Activated naive CD8-positive, alpha-beta T cell treated with anti-CD3 and anti-CD28 coated beads, Interleukin-2, amount 50 U/mL, for 24 hours (primary cell): ENCODE measurements around the gene MXI1.

Experiments
- ATAC-seq: fragments of 150-1000 bp; cut with Tn5 transposase; one replicate; pipeline ENCODE4 v1.10.0; 2021
- DNase-seq: peaks from one replicate; pipeline ENCODE4 v3.0.0; 2021
- H3K27ac Mint-ChIP-seq: one replicate; pipeline ENCODE4 v1.8.0; 2021; ENCODE audit warnings: mild to moderate bottlenecking, mixed read lengths
- H3K27me3 Mint-ChIP-seq: one replicate; pipeline ENCODE4 v1.8.0; 2021; ENCODE audit warnings: mixed read lengths
- H3K36me3 Mint-ChIP-seq: one replicate; pipeline ENCODE4 v1.8.0; 2021; ENCODE audit warnings: low read depth, mixed read lengths
- H3K4me1 Mint-ChIP-seq: one replicate; pipeline ENCODE4 v1.8.0; 2021; ENCODE audit warnings: mixed read lengths
- H3K4me3 Mint-ChIP-seq: one replicate; pipeline ENCODE4 v1.8.0; 2021; ENCODE audit warnings: mild to moderate bottlenecking, moderate library complexity, mixed read lengths
- H3K9me3 Mint-ChIP-seq: one replicate; pipeline ENCODE4 v1.8.0; 2021; ENCODE audit warnings: mixed read lengths

MXI1 gene

GRCh38 chr10:110207011-110207804 lies at the start of gene MXI1:
Gene MXI1 (plus strand): TSS chr10:110207605. CDS start chr10:110207809, 204 bp downstream.
- peak within 1 kb of the TSS; percentile 73 for H3K27ac Mint-ChIP-seq
- ATAC-seq (peak; percentile 29), DNase-seq (peak; percentile 54)
- H3K36me3 Mint-ChIP-seq: no peaks in the 10 kb centered on the region
- peaks cover 33% of the 10 kb centered on the region for H3K27me3 Mint-ChIP-seq
- peaks cover 37% of the 10 kb centered on the region for H3K4me1 Mint-ChIP-seq
- peak within 1 kb of the TSS; percentile 91 for H3K4me3 Mint-ChIP-seq
- H3K9me3 Mint-ChIP-seq: no peaks in the 10 kb centered on the region

DNA sequence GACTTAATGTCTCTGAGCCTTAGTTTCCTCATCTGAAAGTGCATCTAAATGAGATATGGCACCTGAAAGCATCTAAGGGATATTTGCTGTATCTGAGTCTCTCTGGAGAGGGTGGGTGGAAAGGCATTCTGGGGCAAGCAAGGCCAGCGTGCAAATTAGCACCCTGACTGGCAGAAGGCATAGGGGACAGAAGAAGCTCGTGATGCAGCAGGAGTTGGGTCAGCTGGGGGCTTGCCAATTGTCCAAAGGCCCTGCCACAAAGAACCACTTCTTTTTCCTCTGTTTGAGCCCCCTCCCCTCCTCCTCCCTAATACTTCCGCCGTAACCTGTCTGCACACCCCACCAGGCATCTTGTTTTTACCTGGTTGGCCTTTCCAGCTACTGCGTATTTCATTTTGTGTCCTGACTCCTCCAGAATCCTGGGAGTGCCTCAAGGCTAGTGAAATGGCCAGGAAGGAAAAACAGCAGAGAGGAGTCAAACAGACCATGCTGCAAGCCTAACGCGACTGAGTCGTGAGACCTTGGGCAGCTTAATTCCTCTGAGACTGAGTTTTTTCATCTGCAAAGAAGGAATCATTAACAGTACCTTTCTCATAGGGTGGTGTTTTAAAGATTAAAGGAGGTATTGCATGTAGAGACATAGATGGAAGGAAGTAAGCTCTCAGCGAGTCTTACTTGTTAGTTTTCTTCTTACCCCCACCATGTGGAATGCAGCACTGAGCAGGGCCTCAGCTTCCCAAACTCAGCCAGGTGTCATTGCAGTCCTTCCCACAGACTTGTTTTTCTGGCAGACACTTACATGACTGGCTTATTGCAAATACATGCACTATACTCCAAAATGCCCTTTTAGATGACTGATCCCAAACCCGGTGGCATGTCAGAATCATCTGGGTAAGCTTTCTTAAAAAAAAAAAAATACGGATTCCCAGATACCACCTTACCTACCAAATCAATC lies 49.1 kb upstream of the MXI1 start:
- Mint-ChIP-seq H3K4me1 (peaks cover 28% of the 10 kb centered on the region), H3K27me3 (peaks cover 85% of the 10 kb centered on the region), H3K9me3 (no peaks in the 10 kb centered on the region), H3K4me3 (no peak overlapping the region), H3K27ac (no peak overlapping the region), H3K36me3 (peaks cover 2% of the 10 kb centered on the region)
- ATAC-seq (no peak), DNase-seq (no peak)

- H3K4me3 Mint-ChIP-seq: no peak overlapping the region
- H3K9me3 Mint-ChIP-seq: no peaks in the 10 kb centered on the region
- H3K27me3 Mint-ChIP-seq: peaks cover 80% of the 10 kb centered on the region
- H3K27ac Mint-ChIP-seq: no peak overlapping the region
- peaks cover 2% of the 10 kb centered on the region for H3K36me3 Mint-ChIP-seq
- H3K4me1 Mint-ChIP-seq: peaks cover 24% of the 10 kb centered on the region
- ATAC-seq: no peak
- no peak for DNase-seq
Measured at GRCh38 chr10:110160081-110160480, 47.3 kb upstream of the MXI1 start.

DNA sequence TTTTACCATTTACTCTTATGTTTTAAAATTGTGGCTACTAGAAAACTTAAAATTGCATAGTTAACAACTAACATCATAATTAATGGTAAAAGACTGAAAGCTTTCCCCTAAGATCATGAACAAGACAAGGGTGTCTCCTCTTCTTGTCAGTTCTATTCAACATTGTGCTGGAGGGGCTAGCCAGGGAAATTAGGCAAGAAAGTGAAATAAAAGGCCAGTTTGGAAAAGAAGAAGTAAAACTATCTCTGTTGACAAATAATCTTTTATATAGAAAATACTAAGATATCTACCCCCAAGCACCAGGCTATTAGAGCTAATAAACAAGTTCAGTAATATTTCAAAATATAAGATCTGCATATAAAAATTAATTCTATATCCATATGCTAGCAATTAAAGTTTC lies 46.9 kb upstream of the MXI1 start:
- Mint-ChIP-seq H3K36me3 (peaks cover 2% of the 10 kb centered on the region), H3K4me3 (no peak overlapping the region), H3K27ac (no peak overlapping the region), H3K27me3 (peaks cover 82% of the 10 kb centered on the region), H3K9me3 (no peaks in the 10 kb centered on the region), H3K4me1 (peaks cover 28% of the 10 kb centered on the region)
- DNase-seq: no peak
- ATAC-seq: no peak

DNA sequence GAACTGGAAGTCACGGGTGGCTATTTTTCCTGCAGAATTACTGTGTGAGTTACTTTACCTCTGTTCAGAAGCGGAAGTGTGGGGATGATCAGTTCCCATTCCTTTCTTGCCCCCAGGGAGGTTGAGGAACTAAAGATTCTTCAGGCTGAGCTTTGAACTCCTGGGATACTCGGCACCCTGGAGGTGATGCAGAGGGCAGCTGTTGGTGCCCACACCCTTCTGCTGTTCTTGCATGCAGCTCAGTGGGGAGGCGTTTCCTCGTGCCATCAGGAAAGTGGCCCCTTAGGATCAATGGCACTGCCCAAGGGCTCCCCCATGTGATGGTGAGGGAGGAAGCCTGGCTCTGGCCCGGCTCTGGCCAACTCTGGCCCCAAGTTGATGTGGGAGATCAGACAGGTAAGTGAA lies 44.7 kb upstream of the MXI1 start:
- no peak overlapping the region for H3K27ac Mint-ChIP-seq
- ATAC-seq: no peak
- peaks cover 89% of the 10 kb centered on the region for H3K27me3 Mint-ChIP-seq
- no peak for DNase-seq
- H3K4me3 Mint-ChIP-seq: no peak overlapping the region
- H3K36me3 Mint-ChIP-seq: no peaks in the 10 kb centered on the region
- peaks cover 14% of the 10 kb centered on the region for H3K4me1 Mint-ChIP-seq
- no peaks in the 10 kb centered on the region for H3K9me3 Mint-ChIP-seq

GRCh38 chr10:110163192-110163773 lies 44.1 kb upstream of the MXI1 start:
- peaks cover 15% of the 10 kb centered on the region for H3K4me1 Mint-ChIP-seq
- ATAC-seq (no peak), DNase-seq (no peak)
- no peak overlapping the region for H3K4me3 Mint-ChIP-seq
- no peak overlapping the region for H3K27ac Mint-ChIP-seq
- H3K27me3 Mint-ChIP-seq: peaks cover 89% of the 10 kb centered on the region
- H3K36me3 Mint-ChIP-seq: no peaks in the 10 kb centered on the region
- no peaks in the 10 kb centered on the region for H3K9me3 Mint-ChIP-seq

DNA sequence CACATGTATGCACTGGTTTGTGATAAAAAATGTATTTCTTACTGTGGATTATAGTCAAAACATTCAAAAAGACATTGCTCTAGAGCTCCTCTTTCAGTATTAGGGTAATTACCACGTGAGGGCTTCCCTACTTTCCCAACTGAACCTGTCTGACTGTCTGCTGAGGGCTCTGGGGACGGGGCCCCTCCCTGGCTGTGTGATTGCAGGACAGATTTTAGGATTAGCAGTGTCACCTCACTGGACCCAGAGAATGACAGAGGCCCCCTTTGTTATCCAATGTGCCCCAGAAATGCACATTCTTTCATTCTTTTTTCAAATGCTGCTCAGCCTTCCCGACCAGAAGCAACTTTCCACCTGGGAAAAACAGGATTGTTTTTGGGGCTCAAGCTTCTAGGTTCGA lies 43.6 kb upstream of the MXI1 start:
- DNase-seq (no peak), ATAC-seq (no peak)
- Mint-ChIP-seq H3K36me3 (no peaks in the 10 kb centered on the region), H3K9me3 (no peaks in the 10 kb centered on the region), H3K4me1 (peaks cover 18% of the 10 kb centered on the region), H3K4me3 (no peak overlapping the region), H3K27me3 (peaks cover 89% of the 10 kb centered on the region), H3K27ac (no peak overlapping the region)

- peaks cover 18% of the 10 kb centered on the region for H3K4me1 Mint-ChIP-seq
- H3K9me3 Mint-ChIP-seq: no peaks in the 10 kb centered on the region
- H3K4me3 Mint-ChIP-seq: no peak overlapping the region
- ATAC-seq (peak; percentile 48), DNase-seq (no peak)
- H3K27ac Mint-ChIP-seq: no peak overlapping the region
- H3K27me3 Mint-ChIP-seq: peaks cover 90% of the 10 kb centered on the region
- no peaks in the 10 kb centered on the region for H3K36me3 Mint-ChIP-seq
Measured at GRCh38 chr10:110165239-110165638, 42.2 kb upstream of the MXI1 start.

DNA sequence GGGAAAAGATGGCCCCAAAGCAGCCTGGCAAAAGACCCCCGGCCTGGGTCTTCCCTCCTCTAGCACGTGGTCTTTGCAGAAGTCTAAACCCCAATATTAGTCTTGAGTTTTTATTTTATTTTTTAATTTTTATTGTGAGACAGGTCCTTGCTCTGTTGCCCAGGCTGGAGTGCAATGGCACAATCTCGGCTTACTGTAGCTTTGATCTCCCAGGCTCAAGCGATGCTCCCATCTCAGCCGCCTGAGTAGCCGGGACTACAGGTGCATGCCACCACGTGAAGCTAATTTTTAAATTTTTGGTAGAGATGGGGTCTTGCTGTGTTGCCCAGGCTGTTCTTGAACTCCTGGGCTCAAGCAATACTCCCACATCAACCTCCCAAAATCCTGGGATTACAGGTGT lies 40.3 kb upstream of the MXI1 start:
- H3K9me3 Mint-ChIP-seq: no peaks in the 10 kb centered on the region
- no peak for ATAC-seq
- H3K36me3 Mint-ChIP-seq: no peaks in the 10 kb centered on the region
- H3K27me3 Mint-ChIP-seq: peaks cover 91% of the 10 kb centered on the region
- H3K4me1 Mint-ChIP-seq: peaks cover 21% of the 10 kb centered on the region
- no peak overlapping the region for H3K4me3 Mint-ChIP-seq
- no peak for DNase-seq
- H3K27ac Mint-ChIP-seq: no peak overlapping the region

- H3K27ac Mint-ChIP-seq: no peak overlapping the region
- H3K36me3 Mint-ChIP-seq: no peaks in the 10 kb centered on the region
- no peak for DNase-seq
- H3K4me1 Mint-ChIP-seq: peaks cover 21% of the 10 kb centered on the region
- no peaks in the 10 kb centered on the region for H3K9me3 Mint-ChIP-seq
- H3K4me3 Mint-ChIP-seq: no peak overlapping the region
- H3K27me3 Mint-ChIP-seq: peaks cover 89% of the 10 kb centered on the region
- ATAC-seq: peak; percentile 63
Measured at GRCh38 chr10:110168601-110169481, 38.6 kb upstream of the MXI1 start.

GRCh38 chr10:110169586-110169985 lies 37.8 kb upstream of the MXI1 start:
- Mint-ChIP-seq H3K36me3 (no peaks in the 10 kb centered on the region), H3K4me3 (no peak overlapping the region), H3K27me3 (peaks cover 86% of the 10 kb centered on the region), H3K27ac (no peak overlapping the region), H3K9me3 (no peaks in the 10 kb centered on the region), H3K4me1 (peaks cover 21% of the 10 kb centered on the region)
- DNase-seq: no peak
- ATAC-seq: no peak

DNA sequence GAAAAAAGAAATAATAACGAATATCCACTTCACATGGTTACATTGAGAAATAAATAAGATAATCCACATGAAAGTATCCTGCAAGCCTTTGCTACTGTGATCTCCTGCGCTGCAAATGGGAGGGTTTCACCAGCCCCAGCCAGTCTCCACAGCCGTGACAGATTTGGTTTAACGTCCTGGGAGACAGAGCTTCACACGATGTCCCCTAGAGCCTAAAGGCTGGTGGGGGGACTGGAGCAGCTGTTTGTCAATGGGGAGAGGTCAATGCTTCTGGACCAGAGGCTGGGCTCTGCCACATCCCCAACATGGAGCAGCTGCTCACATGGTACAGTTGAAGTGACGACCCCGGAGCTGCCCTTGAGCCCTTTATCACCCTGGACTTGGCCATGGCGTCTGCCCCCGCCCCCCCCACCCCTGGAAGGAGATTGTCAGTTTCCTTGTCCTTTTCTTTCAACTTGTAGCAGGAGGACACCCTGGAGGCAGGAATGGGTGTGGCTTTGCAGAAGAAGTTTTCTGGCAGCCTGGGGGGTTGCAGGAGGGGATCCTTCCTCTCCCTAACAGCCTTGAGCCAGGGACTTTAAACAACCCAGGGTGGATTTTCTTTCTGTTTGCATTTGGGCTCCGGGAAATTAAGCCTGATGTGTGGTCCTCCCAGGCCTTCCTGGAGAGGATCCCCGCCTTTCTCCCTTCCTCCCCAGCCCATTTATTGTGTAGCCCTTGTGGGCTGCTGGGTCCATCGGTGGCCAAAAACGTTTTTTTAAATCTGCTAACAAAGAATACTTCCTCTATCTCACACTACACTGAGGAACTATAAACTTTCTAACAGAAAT lies 37.0 kb upstream of the MXI1 start:
- Mint-ChIP-seq H3K36me3 (no peaks in the 10 kb centered on the region), H3K4me1 (peaks cover 18% of the 10 kb centered on the region), H3K27ac (no peak overlapping the region), H3K27me3 (peaks cover 85% of the 10 kb centered on the region), H3K4me3 (no peak overlapping the region), H3K9me3 (no peaks in the 10 kb centered on the region)
- ATAC-seq (no peak), DNase-seq (no peak)

DNA sequence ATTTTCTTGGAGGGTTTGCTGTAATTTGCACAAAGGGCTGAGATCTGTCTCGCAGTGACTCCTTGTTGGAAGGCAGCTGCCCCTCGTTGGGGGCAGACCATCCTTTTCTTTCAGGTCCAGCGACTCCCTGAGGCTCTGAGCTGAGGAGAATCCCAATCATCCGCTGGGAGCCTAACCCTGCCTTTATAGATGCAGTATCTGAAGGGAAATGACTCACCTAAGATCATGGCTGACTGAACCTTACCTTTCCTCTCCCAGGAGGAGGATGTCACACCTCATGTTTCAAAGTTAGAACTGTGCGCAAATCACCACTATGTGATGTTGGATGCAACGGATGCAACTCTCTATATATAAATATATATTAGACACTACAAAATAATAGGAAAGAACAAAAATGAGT lies 36.4 kb upstream of the MXI1 start:
- ATAC-seq: no peak
- no peak overlapping the region for H3K27ac Mint-ChIP-seq
- no peak for DNase-seq
- peaks cover 82% of the 10 kb centered on the region for H3K27me3 Mint-ChIP-seq
- peaks cover 12% of the 10 kb centered on the region for H3K4me1 Mint-ChIP-seq
- H3K36me3 Mint-ChIP-seq: no peaks in the 10 kb centered on the region
- H3K9me3 Mint-ChIP-seq: no peaks in the 10 kb centered on the region
- no peak overlapping the region for H3K4me3 Mint-ChIP-seq
